Right lobe of liver (tissue), 4 donors: ENCODE data around the gene CUBN.

Source experiments
- CTCF ChIP-seq, 4 donors: fragments of 200-600 bp in 3 of 4; fragments of 450-650 bp in 1 of 4; IDR thresholded peaks; one replicate each; pipeline versions ENCODE4 v1.5.1 to v1.8.0; 2016 to 2022; ENCODE audit warnings: antibody characterized with exemption in 4 of 4, mild to moderate bottlenecking in 2 of 4
- POLR2A ChIP-seq: fragments of 450-650 bp; IDR thresholded peaks from one replicate; pipeline ENCODE4 v1.6.1; 2017; ENCODE audit warnings: antibody characterized with exemption, mild to moderate bottlenecking
- donor health status: DM: no; HTN: no; CAD: no.
- donor health status: DM: no; HTN: no; CAD: no.
- donor health status: DM: no; HTN: yes; CAD: no.

DNA sequence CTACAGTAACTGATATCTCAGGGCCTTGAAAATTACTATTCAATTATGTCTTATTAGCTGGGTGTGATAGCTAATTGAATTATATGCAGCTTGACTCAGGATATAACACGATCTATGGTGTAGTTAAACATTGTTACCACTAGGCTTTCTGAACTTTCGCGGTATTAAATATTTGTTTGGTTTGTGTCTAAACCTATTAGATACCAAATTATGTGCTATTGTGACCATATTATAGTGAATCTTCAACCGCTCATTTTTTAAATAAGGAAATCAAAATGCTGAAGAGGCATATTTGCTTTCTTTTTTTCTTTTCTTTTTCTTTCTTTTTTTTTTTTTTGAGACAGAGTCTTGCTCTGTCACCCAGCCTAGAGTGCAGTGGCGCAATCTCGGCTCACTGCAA, 213.1 kb downstream of the CUBN start:
- no peak for TF ChIP-seq CTCF (IDR thresholded peaks at IDR 0.05)
- TF ChIP-seq POLR2A, result no peak
